Sigmoid colon (tissue), 7 donors: ENCODE results near the gene HDAC4. TPM values are rescaled to one million over a fixed set of nuclear protein-coding genes. Genes with fewer than 3 reads are reported as not detected.
A peak's percentile ranks its signal among the peaks of the same experiment; 100 is the strongest.

Experiments used
- DNase-seq: peaks from one replicate; pipeline ENCODE4 v3.0.0-alpha.2; 2019
- H3K27ac ChIP-seq, 4 donors: fragments of 200-600 bp; sonication (generic); one replicate each; pipeline ENCODE4 v1.5.1; 2016 to 2019; ENCODE audit warnings: mild to moderate bottlenecking in 1 of 4
- H3K27me3 ChIP-seq, 3 donors: fragments of 200-600 bp; sonication (generic); one replicate each; pipeline ENCODE4 v1.5.1; 2019; ENCODE audit warnings: mild to moderate bottlenecking in 1 of 3
- H3K36me3 ChIP-seq, 4 donors: fragments of 200-600 bp; sonication (generic); one replicate each; pipeline ENCODE4 v1.5.1; 2016 to 2019
- H3K4me1 ChIP-seq, 4 donors: fragments of 200-600 bp; sonication (generic); one replicate each; pipeline ENCODE4 v1.5.1; 2017 to 2019
- H3K4me3 ChIP-seq, 4 donors: fragments of 200-600 bp; sonication (generic); one replicate each; pipeline ENCODE4 v1.5.1; 2017 to 2019; ENCODE audit warnings: mild to moderate bottlenecking in 2 of 4, moderate library complexity in 1 of 4
- H3K9me3 ChIP-seq, 4 donors: fragments of 200-600 bp in 3 of 4; sonication (generic) in 3 of 4; one replicate each; pipeline versions ENCODE4 v1.5.1 to v1.6.1; 2013 to 2019
- CTCF ChIP-seq, 4 experiments: fragments of 450-650 bp in 3 of 4; fragments of 200-600 bp in 1 of 4; IDR thresholded peaks; one replicate each; pipeline ENCODE4 v1.5.1; 2016 to 2019; ENCODE audit warnings: antibody characterized with exemption in 4 of 4, mild to moderate bottlenecking in 3 of 4, moderate library complexity in 2 of 4
- EP300 ChIP-seq, 4 donors: sonication (generic); formaldehyde crosslinking; IDR thresholded peaks; one replicate each; pipeline ENCODE4 v1.6.1; 2017; ENCODE audit warnings: antibody characterized with exemption in 4 of 4
- POLR2A ChIP-seq, 2 donors: fragments of 450-650 bp; IDR thresholded peaks; one replicate each; pipeline ENCODE4 v1.6.1; 2016; ENCODE audit warnings: antibody characterized with exemption in 2 of 2, mild to moderate bottlenecking in 2 of 2, moderate library complexity in 2 of 2
- POLR2AphosphoS5 ChIP-seq, 4 donors: sonication (generic); formaldehyde crosslinking; IDR thresholded peaks; one replicate each; pipeline ENCODE4 v1.6.1; 2017; ENCODE audit warnings: antibody characterized with exemption in 4 of 4
- WGBS, 2 donors: extraction: QIAGEN DNeasy Blood & Tissue Kit; methylation state at CpG; one replicate each; pipeline ENCODE4 v1.1.7; 2013; 5-methylcytosine and 5-hydroxymethylcytosine counted together
- intact Hi-C: fragments of 100-400 bp; cut with DNase I; formaldehyde crosslinking; loops from one replicate; pipeline ENCODE4 v1.15.1; 2023
- polyA plus RNA-seq, 3 donors: library from polyadenylated mRNA; stranded (reverse); fragments of 200-250 nt; gene quantifications; one replicate each; pipeline ENCODE4 v1.2.3, GENCODE V29; 2013
- total RNA-seq, 4 donors: library from RNA; depleted of rRNA; stranded (reverse); fragments of >200 nt; gene quantifications; one replicate each; pipeline ENCODE4 v1.1.0, GENCODE V29; 2016
- donor health status: healthy with polysubstance abuse.
- donor health status: Bipolar disorder and iron deficiency.
- donor health status: healthy.

HDAC4 gene
- total and polyA plus RNA-seq, 7 donors, result 1.8 to 196 (median 77.0) TPM

- intact Hi-C loops, result no loop called here
- no peaks in the 10 kb centered on the region for H3K4me1 ChIP-seq
- WGBS, 2 donors, result 93 to 97% methylated on average over 12 of the region's 12 CpGs
- H3K4me3 ChIP-seq, result no peak overlapping the region
- no peak for DNase-seq
- TF ChIP-seq POLR2AphosphoS5 (IDR thresholded peaks at IDR 0.05), result no peak
- no peak for TF ChIP-seq CTCF (IDR thresholded peaks at IDR 0.05)
- no peak for TF ChIP-seq POLR2A (IDR thresholded peaks at IDR 0.05)
- TF ChIP-seq EP300 (IDR thresholded peaks at IDR 0.05), result no peak
- no peak overlapping the region for H3K27ac ChIP-seq
- H3K27me3 ChIP-seq, result no peaks in the 10 kb centered on the region
- peaks cover 0 to 5% (median 0%) of the 10 kb centered on the region in 4 donors for H3K9me3 ChIP-seq
- H3K36me3 ChIP-seq, result peaks cover 8 to 99% (median 34%) of the 10 kb centered on the region in 4 donors
Observed at GRCh38 chr2:239059854-239060253, 341.0 kb downstream of the HDAC4 start.

GRCh38 chr2:239058766-239059165 lies 342.1 kb downstream of the HDAC4 start:
- no peaks in the 10 kb centered on the region for H3K27me3 ChIP-seq
- TF ChIP-seq CTCF (IDR thresholded peaks at IDR 0.05) (no peak), EP300 (IDR thresholded peaks at IDR 0.05) (no peak), POLR2AphosphoS5 (IDR thresholded peaks at IDR 0.05) (no peak), POLR2A (IDR thresholded peaks at IDR 0.05) (no peak)
- 76 to 93% methylated on average over 8 of the region's 8 CpGs for WGBS, 2 donors
- intact Hi-C loops, result no loop called here
- no peak overlapping the region for H3K27ac ChIP-seq
- no peak overlapping the region for H3K4me3 ChIP-seq
- no peak for DNase-seq
- peaks cover 15 to 99% (median 33%) of the 10 kb centered on the region in 4 donors for H3K36me3 ChIP-seq
- no peaks in the 10 kb centered on the region for H3K4me1 ChIP-seq
- peaks cover 0 to 5% (median 0%) of the 10 kb centered on the region in 4 donors for H3K9me3 ChIP-seq

- TF ChIP-seq CTCF (IDR thresholded peaks at IDR 0.05), result no peak
- TF ChIP-seq POLR2AphosphoS5 (IDR thresholded peaks at IDR 0.05), result no peak
- TF ChIP-seq POLR2A (IDR thresholded peaks at IDR 0.05), result no peak
- TF ChIP-seq EP300 (IDR thresholded peaks at IDR 0.05), result no peak
- no peaks in the 10 kb centered on the region for H3K4me1 ChIP-seq
- peaks cover 0 to 5% (median 0%) of the 10 kb centered on the region in 4 donors for H3K9me3 ChIP-seq
- DNase-seq, result no peak
- intact Hi-C loops, result no loop called here
- WGBS, 2 donors, result 82 to 92% methylated on average over 2 of the region's 2 CpGs
- peaks cover 27 to 99% (median 41%) of the 10 kb centered on the region in 4 donors for H3K36me3 ChIP-seq
- H3K4me3 ChIP-seq, result no peak overlapping the region
- H3K27me3 ChIP-seq, result no peaks in the 10 kb centered on the region
- no peak overlapping the region for H3K27ac ChIP-seq
Observed at GRCh38 chr2:239057533-239057932, 343.3 kb downstream of the HDAC4 start.

GRCh38 chr2:239056611-239057010 lies 344.2 kb downstream of the HDAC4 start:
- no peaks in the 10 kb centered on the region for H3K4me1 ChIP-seq
- intact Hi-C loops, result no loop called here
- no peak overlapping the region for H3K27ac ChIP-seq
- peaks cover 35 to 99% (median 45%) of the 10 kb centered on the region in 4 donors for H3K36me3 ChIP-seq
- 97 to 98% methylated on average over 10 of the region's 10 CpGs for WGBS, 2 donors
- H3K9me3 ChIP-seq, result peaks cover 0 to 5% (median 0%) of the 10 kb centered on the region in 4 donors
- DNase-seq, result peak; percentile 20
- H3K4me3 ChIP-seq, result no peak overlapping the region
- no peaks in the 10 kb centered on the region for H3K27me3 ChIP-seq
- TF ChIP-seq POLR2AphosphoS5 (IDR thresholded peaks at IDR 0.05), result no peak
- no peak for TF ChIP-seq EP300 (IDR thresholded peaks at IDR 0.05)
- TF ChIP-seq POLR2A (IDR thresholded peaks at IDR 0.05), result no peak
- TF ChIP-seq CTCF (IDR thresholded peaks at IDR 0.05), result no peak
